Liver (tissue), 9 donors: ENCODE measurements around the gene METTL13. TPM values are rescaled to one million over a fixed set of nuclear protein-coding genes. Genes with fewer than 3 reads are reported as not detected.

Source experiments
- DNase-seq: peaks from one replicate; pipeline ENCODE4 v3.0.0-alpha.2; 2017; ENCODE audit warnings: low spot score
- H3K27ac ChIP-seq, 2 donors: one replicate each; pipeline ENCODE4 v1.7.0; 2013; ENCODE audit warnings: inconsistent platforms in 2 of 2, low read length in 2 of 2, control low read depth in 1 of 2, low read depth in 1 of 2, mild to moderate bottlenecking in 1 of 2
- H3K27me3 ChIP-seq, 4 donors: one replicate each; pipeline versions ENCODE4 v1.6.1 to v1.7.0; 2013; ENCODE audit warnings: low read length in 3 of 4, inconsistent platforms in 1 of 4, mild to moderate bottlenecking in 1 of 4, moderate library complexity in 1 of 4; ENCODE audit not compliant: control insufficient read depth in 4 of 4, insufficient read depth in 4 of 4
- H3K36me3 ChIP-seq, 4 donors: one replicate each; pipeline versions ENCODE4 v1.6.1 to v1.7.0; 2013; ENCODE audit warnings: low read length in 3 of 4, mild to moderate bottlenecking in 3 of 4, low read depth in 1 of 4, moderate library complexity in 1 of 4; ENCODE audit not compliant: control insufficient read depth in 4 of 4, insufficient read depth in 3 of 4
- H3K4me1 ChIP-seq, 4 donors: one replicate each; pipeline versions ENCODE4 v1.6.1 to v1.7.0; 2013; ENCODE audit warnings: low read length in 3 of 4, mild to moderate bottlenecking in 3 of 4, moderate library complexity in 1 of 4; ENCODE audit not compliant: control insufficient read depth in 4 of 4, insufficient read depth in 4 of 4
- H3K4me3 ChIP-seq, 3 donors: one replicate each; pipeline versions ENCODE4 v1.6.1 to v1.7.0; 2013; ENCODE audit warnings: low read length in 3 of 3, control low read depth in 1 of 3, low read depth in 1 of 3, mild to moderate bottlenecking in 1 of 3
- H3K9ac ChIP-seq, 2 donors: one replicate each; pipeline ENCODE4 v1.7.0; 2013; ENCODE audit warnings: low read length in 2 of 2, mild to moderate bottlenecking in 2 of 2, moderate library complexity in 2 of 2, control low read depth in 1 of 2, low read depth in 1 of 2
- H3K9me3 ChIP-seq, 4 donors: one replicate each; pipeline versions ENCODE4 v1.6.1 to v1.7.0; 2013; ENCODE audit warnings: low read length in 3 of 4; ENCODE audit not compliant: control insufficient read depth in 4 of 4
- EGR1 ChIP-seq, 2 donors: IDR thresholded peaks; 2 replicates each; pipeline ENCODE4 v1.6.1; 2016 to 2018; ENCODE audit warnings: antibody characterized with exemption in 2 of 2, low read depth in 2 of 2
- FOXA1 ChIP-seq: IDR thresholded peaks from 2 replicates; pipeline ENCODE4 v1.6.1; 2016; ENCODE audit warnings: antibody characterized with exemption
- FOXA2 ChIP-seq: IDR thresholded peaks from 2 replicates; pipeline ENCODE4 v1.6.1; 2016; ENCODE audit warnings: antibody characterized with exemption
- HNF4A ChIP-seq, 2 donors: conservative IDR thresholded peaks; 2 replicates each; pipeline ENCODE4 v1.6.1; 2016; ENCODE audit warnings: antibody characterized with exemption in 2 of 2, mild to moderate bottlenecking in 2 of 2
- NR2F2 ChIP-seq: IDR thresholded peaks from 2 replicates; pipeline ENCODE4 v1.6.1; 2016; ENCODE audit warnings: antibody characterized with exemption
- RAD21 ChIP-seq, 2 donors: IDR thresholded peaks; 2 replicates each; pipeline ENCODE4 v1.6.1; 2016; ENCODE audit warnings: antibody characterized with exemption in 2 of 2, mild to moderate bottlenecking in 2 of 2
- YY1 ChIP-seq: IDR thresholded peaks from 2 replicates; pipeline ENCODE4 v1.6.1; 2016; ENCODE audit warnings: antibody characterized with exemption, mild to moderate bottlenecking
- WGBS: extraction: QIAGEN DNeasy Blood & Tissue Kit; methylation state at CpG from one replicate; pipeline ENCODE4 v1.1.7; 2013; 5-methylcytosine and 5-hydroxymethylcytosine counted together
- polyA plus RNA-seq, 2 donors: library from polyadenylated mRNA; stranded (reverse) in 1 of 2; unstranded in 1 of 2; fragments of 200-250 nt in 1 of 2; fragments of >200 nt in 1 of 2; fragmentation: Nextera tagmentation in 1 of 2; extraction: Ambion mirVana in 1 of 2; gene quantifications; one replicate each; pipeline versions ENCODE4 v1.2.1 to v1.2.3, GENCODE V29; 2013 to 2015
- total RNA-seq, 2 donors: library from RNA; depleted of rRNA; stranded (reverse); fragments of >200 nt; gene quantifications; one replicate each; pipeline ENCODE4 v1.2.3, GENCODE V29; 2014
- TF ChIP-seq, protein P1 (sequence below): fragments of 150-350 bp; IDR thresholded peaks from 2 replicates; pipeline ENCODE4 v1.5.1; 2017; ENCODE audit warnings: improper control_type of control experiment, low read depth, low read length; ENCODE audit not compliant: missing input control
- TF ChIP-seq, protein P2 (sequence below): IDR thresholded peaks from 2 replicates; pipeline ENCODE4 v1.6.1; 2016; ENCODE audit warnings: antibody characterized with exemption, mild to moderate bottlenecking
- TF ChIP-seq, protein P3 (sequence below): IDR thresholded peaks from 2 replicates; pipeline ENCODE4 v1.6.1; 2016; ENCODE audit warnings: antibody characterized with exemption
- TF ChIP-seq, protein P4 (sequence below): IDR thresholded peaks from 2 replicates; pipeline ENCODE4 v1.6.1; 2016; ENCODE audit warnings: antibody characterized with exemption
- donor health status: healthy.
- donor health status: healthy.
- donor health status: healthy.
- donor health status: healthy.
- donor health status: healthy.

METTL13 gene
- total and polyA plus RNA-seq, 4 donors: 10.5 to 16.1 (median 13.4) TPM

DNA sequence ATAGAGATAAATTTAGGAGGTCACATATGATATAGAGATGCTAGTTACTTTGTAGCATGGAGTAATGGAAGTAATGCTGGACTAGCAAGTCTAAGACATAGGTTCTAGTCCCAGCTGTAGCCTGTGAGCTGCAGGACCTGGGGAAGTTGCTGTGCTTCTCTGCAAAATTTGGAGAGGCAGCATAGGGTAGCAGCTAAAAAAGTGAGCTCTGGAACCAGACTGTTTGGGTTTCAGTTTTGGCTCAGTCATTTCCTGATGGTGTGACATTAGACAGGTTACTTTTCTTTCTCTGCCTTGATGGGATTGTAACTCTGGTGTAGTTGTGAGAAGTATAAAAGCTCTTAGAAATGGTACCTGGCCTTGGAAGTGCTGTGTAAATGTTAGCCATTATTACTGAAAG is 3.3 kb downstream of the METTL13 start:
- Histone ChIP-seq H3K9ac (no peak overlapping the region), H3K4me3 (no peak overlapping the region), H3K27me3 (no peaks in the 10 kb centered on the region), H3K27ac (no peak overlapping the region), H3K9me3 (no peaks in the 10 kb centered on the region), H3K36me3 (peaks cover 8 to 49% (median 36%) of the 10 kb centered on the region in 4 donors), H3K4me1 (peaks cover 0 to 27% (median 17%) of the 10 kb centered on the region in 4 donors)
- no peak for DNase-seq
- TF ChIP-seq HNF4A (conservative IDR thresholded peaks at IDR 0.05) (no peak), EGR1 (IDR thresholded peaks at IDR 0.05; ENCODE audit: low read depth in 2 of 2) (no peak), RAD21 (IDR thresholded peaks at IDR 0.05) (no peak), NR2F2 (no peak)
- TF ChIP-seq, protein P1, sequence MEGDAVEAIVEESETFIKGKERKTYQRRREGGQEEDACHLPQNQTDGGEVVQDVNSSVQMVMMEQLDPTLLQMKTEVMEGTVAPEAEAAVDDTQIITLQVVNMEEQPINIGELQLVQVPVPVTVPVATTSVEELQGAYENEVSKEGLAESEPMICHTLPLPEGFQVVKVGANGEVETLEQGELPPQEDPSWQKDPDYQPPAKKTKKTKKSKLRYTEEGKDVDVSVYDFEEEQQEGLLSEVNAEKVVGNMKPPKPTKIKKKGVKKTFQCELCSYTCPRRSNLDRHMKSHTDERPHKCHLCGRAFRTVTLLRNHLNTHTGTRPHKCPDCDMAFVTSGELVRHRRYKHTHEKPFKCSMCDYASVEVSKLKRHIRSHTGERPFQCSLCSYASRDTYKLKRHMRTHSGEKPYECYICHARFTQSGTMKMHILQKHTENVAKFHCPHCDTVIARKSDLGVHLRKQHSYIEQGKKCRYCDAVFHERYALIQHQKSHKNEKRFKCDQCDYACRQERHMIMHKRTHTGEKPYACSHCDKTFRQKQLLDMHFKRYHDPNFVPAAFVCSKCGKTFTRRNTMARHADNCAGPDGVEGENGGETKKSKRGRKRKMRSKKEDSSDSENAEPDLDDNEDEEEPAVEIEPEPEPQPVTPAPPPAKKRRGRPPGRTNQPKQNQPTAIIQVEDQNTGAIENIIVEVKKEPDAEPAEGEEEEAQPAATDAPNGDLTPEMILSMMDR: no peak
- TF ChIP-seq, protein P2, sequence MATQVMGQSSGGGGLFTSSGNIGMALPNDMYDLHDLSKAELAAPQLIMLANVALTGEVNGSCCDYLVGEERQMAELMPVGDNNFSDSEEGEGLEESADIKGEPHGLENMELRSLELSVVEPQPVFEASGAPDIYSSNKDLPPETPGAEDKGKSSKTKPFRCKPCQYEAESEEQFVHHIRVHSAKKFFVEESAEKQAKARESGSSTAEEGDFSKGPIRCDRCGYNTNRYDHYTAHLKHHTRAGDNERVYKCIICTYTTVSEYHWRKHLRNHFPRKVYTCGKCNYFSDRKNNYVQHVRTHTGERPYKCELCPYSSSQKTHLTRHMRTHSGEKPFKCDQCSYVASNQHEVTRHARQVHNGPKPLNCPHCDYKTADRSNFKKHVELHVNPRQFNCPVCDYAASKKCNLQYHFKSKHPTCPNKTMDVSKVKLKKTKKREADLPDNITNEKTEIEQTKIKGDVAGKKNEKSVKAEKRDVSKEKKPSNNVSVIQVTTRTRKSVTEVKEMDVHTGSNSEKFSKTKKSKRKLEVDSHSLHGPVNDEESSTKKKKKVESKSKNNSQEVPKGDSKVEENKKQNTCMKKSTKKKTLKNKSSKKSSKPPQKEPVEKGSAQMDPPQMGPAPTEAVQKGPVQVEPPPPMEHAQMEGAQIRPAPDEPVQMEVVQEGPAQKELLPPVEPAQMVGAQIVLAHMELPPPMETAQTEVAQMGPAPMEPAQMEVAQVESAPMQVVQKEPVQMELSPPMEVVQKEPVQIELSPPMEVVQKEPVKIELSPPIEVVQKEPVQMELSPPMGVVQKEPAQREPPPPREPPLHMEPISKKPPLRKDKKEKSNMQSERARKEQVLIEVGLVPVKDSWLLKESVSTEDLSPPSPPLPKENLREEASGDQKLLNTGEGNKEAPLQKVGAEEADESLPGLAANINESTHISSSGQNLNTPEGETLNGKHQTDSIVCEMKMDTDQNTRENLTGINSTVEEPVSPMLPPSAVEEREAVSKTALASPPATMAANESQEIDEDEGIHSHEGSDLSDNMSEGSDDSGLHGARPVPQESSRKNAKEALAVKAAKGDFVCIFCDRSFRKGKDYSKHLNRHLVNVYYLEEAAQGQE: no peak
- TF ChIP-seq, protein P3, sequence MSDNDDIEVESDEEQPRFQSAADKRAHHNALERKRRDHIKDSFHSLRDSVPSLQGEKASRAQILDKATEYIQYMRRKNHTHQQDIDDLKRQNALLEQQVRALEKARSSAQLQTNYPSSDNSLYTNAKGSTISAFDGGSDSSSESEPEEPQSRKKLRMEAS: no peak

DNA sequence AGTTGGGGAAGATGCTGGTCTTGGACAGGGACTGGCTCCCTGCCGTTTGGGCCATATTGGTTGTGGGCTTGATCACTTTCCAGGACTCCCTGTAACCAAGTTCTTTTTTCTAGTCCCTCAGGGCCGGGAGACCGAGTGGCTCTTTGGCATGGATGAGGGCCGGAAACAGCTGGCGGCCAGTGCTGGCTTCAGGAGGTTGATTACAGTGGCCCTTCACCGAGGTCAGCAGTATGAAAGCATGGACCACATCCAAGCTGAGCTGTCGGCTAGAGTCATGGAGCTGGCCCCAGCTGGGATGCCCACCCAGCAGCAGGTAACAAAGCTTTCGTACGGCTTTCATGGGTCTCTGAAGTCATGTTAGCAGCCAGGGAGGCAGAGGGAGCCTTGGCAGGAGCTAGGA is 4.3 kb downstream of the METTL13 start:
- H3K9ac ChIP-seq: no peak overlapping the region
- WGBS: 89% methylated on average over 9 of the region's 9 CpGs
- peaks cover 14 to 58% (median 46%) of the 10 kb centered on the region in 4 donors for H3K36me3 ChIP-seq
- H3K4me1 ChIP-seq: peaks cover 0 to 26% (median 15%) of the 10 kb centered on the region in 4 donors
- H3K27me3 ChIP-seq: no peaks in the 10 kb centered on the region
- H3K27ac ChIP-seq: no peak overlapping the region
- no peak for DNase-seq
- TF ChIP-seq, protein P1: no peak
- TF ChIP-seq, protein P4, sequence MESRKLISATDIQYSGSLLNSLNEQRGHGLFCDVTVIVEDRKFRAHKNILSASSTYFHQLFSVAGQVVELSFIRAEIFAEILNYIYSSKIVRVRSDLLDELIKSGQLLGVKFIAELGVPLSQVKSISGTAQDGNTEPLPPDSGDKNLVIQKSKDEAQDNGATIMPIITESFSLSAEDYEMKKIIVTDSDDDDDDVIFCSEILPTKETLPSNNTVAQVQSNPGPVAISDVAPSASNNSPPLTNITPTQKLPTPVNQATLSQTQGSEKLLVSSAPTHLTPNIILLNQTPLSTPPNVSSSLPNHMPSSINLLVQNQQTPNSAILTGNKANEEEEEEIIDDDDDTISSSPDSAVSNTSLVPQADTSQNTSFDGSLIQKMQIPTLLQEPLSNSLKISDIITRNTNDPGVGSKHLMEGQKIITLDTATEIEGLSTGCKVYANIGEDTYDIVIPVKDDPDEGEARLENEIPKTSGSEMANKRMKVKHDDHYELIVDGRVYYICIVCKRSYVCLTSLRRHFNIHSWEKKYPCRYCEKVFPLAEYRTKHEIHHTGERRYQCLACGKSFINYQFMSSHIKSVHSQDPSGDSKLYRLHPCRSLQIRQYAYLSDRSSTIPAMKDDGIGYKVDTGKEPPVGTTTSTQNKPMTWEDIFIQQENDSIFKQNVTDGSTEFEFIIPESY: no peak
- no peak for TF ChIP-seq FOXA1
- TF ChIP-seq FOXA2: no peak
- TF ChIP-seq YY1: no peak
- no peaks in the 10 kb centered on the region for H3K9me3 ChIP-seq
- H3K4me3 ChIP-seq: no peak overlapping the region
